CD14-positive monocyte (primary cell): Measurements from ENCODE around the gene SLC25A42. TPM values are rescaled to one million over a fixed set of nuclear protein-coding genes. Genes with fewer than 3 reads are reported as not detected.

Experiments
- DNase-seq, 3 donors: peaks; one replicate each; pipeline ENCODE4 v3.0.0-alpha.2; 2011 to 2022
- H2AFZ ChIP-seq: 2 replicates; pipeline ENCODE4 v1.6.0; 2012; ENCODE audit warnings: mild to moderate bottlenecking, low read depth, low read length, inconsistent platforms; ENCODE audit not compliant: insufficient read depth, poor library complexity, severe bottlenecking
- H3K27ac ChIP-seq, 2 donors: 1 replicate in 1 of 2; 2 replicates in 1 of 2; pipeline ENCODE4 v1.5.1; 2012 to 2013; ENCODE audit warnings: low read length in 2 of 2, control low read depth in 1 of 2, inconsistent platforms in 1 of 2, low read depth in 1 of 2, mild to moderate bottlenecking in 1 of 2
- H3K27me3 ChIP-seq, 2 donors: one replicate each; pipeline versions ENCODE4 v1.6.0 to v1.6.1; 2011 to 2013; ENCODE audit warnings: low read length in 2 of 2; ENCODE audit not compliant: control insufficient read depth in 2 of 2, insufficient read depth in 2 of 2
- H3K36me3 ChIP-seq, 2 donors: replicated peaks in 1 of 2; 1 replicate in 1 of 2; 2 replicates in 1 of 2; pipeline versions ENCODE4 v1.5.1 to v1.6.1; 2012 to 2013; ENCODE audit warnings: low read length in 2 of 2, control low read depth in 1 of 2, inconsistent platforms in 1 of 2, mild to moderate bottlenecking in 1 of 2; ENCODE audit not compliant: insufficient read depth in 2 of 2, control insufficient read depth in 1 of 2
- H3K4me1 ChIP-seq, 2 donors: 1 replicate in 1 of 2; 2 replicates in 1 of 2; pipeline versions ENCODE4 v1.5.1 to v1.6.1; 2012 to 2013; ENCODE audit warnings: low read length in 2 of 2, control low read depth in 1 of 2, inconsistent platforms in 1 of 2, mild to moderate bottlenecking in 1 of 2, moderate library complexity in 1 of 2; ENCODE audit not compliant: insufficient read depth in 2 of 2, control insufficient read depth in 1 of 2
- H3K4me2 ChIP-seq: replicated peaks from 2 replicates; pipeline ENCODE3; 2012; ENCODE audit warnings: low read length, moderate library complexity, mild to moderate bottlenecking; ENCODE audit not compliant: poor library complexity, severe bottlenecking; ENCODE audit errors: extremely low read depth
- H3K4me3 ChIP-seq, 3 experiments: fragments of 200-600 bp in 1 of 3; sonication (generic) in 1 of 3; replicated peaks in 1 of 3; 1 replicate in 2 of 3; 2 replicates in 1 of 3; pipeline ENCODE4 v1.5.1; 2011 to 2013; ENCODE audit warnings: low read length in 3 of 3, mild to moderate bottlenecking in 3 of 3, control low read depth in 2 of 3, low read depth in 2 of 3, inconsistent platforms in 1 of 3, moderate library complexity in 1 of 3
- H3K79me2 ChIP-seq: 2 replicates; pipeline ENCODE4 v1.6.0; 2012; ENCODE audit warnings: mild to moderate bottlenecking, control low read depth, inconsistent platforms, low read length, moderate library complexity; ENCODE audit not compliant: insufficient read depth
- H3K9ac ChIP-seq: 2 replicates; pipeline ENCODE4 v1.6.0; 2017; ENCODE audit warnings: low read length, mild to moderate bottlenecking; ENCODE audit not compliant: insufficient read depth, poor library complexity, severe bottlenecking
- H3K9me3 ChIP-seq, 2 donors: replicated peaks in 1 of 2; 1 replicate in 1 of 2; 2 replicates in 1 of 2; pipeline versions ENCODE4 v1.5.1 to v1.6.1; 2012 to 2013; ENCODE audit warnings: low read length in 2 of 2, control low read depth in 1 of 2; ENCODE audit not compliant: control insufficient read depth in 1 of 2, insufficient read depth in 1 of 2
- H4K20me1 ChIP-seq: 2 replicates; pipeline ENCODE4 v1.6.0; 2012; ENCODE audit warnings: mild to moderate bottlenecking, low read length, control low read depth, moderate library complexity; ENCODE audit not compliant: insufficient read depth
- H3K27ac Mint-ChIP-seq, 7 donors: one replicate each; pipeline ENCODE4 v1.8.0; 2020; ENCODE audit warnings: mild to moderate bottlenecking in 7 of 7, mixed read lengths in 7 of 7, moderate library complexity in 6 of 7, inconsistent platforms in 2 of 7
- H3K27me3 Mint-ChIP-seq, 3 donors: one replicate each; pipeline ENCODE4 v1.8.0; 2021 to 2022; ENCODE audit warnings: low read depth in 3 of 3, mild to moderate bottlenecking in 3 of 3, mixed read lengths in 3 of 3, moderate library complexity in 3 of 3, inconsistent platforms in 1 of 3
- H3K36me3 Mint-ChIP-seq, 2 donors: one replicate each; pipeline ENCODE4 v1.8.0; 2020; ENCODE audit warnings: mixed read lengths in 2 of 2, inconsistent platforms in 1 of 2, mild to moderate bottlenecking in 1 of 2
- H3K4me1 Mint-ChIP-seq: one replicate; pipeline ENCODE4 v1.8.0; 2020; ENCODE audit warnings: mild to moderate bottlenecking, mixed read lengths
- H3K4me3 Mint-ChIP-seq, 2 donors: one replicate each; pipeline ENCODE4 v1.8.0; 2020; ENCODE audit warnings: mild to moderate bottlenecking in 2 of 2, mixed read lengths in 2 of 2, moderate library complexity in 1 of 2
- H3K9me3 Mint-ChIP-seq, 7 donors: one replicate each; pipeline ENCODE4 v1.8.0; 2020 to 2022; ENCODE audit warnings: mixed read lengths in 7 of 7, mild to moderate bottlenecking in 6 of 7, moderate library complexity in 6 of 7, inconsistent platforms in 2 of 7
- WGBS: methylation state at CpG from one replicate; pipeline ENCODE4 v1.1.5; 2013; ENCODE audit warnings: missing lambda C conversion rate; ENCODE audit not compliant: insufficient coverage; 5-methylcytosine and 5-hydroxymethylcytosine counted together
- intact Hi-C, 2 donors: fragments of 100-400 bp; cut with micrococcal nuclease; formaldehyde crosslinking; loops; one replicate each; pipeline versions ENCODE4 v1.15.0 to v1.15.1; 2023
- polyA plus RNA-seq, 3 donors: library from polyadenylated mRNA; depleted of rRNA in 1 of 3; unstranded in 2 of 3; stranded (reverse) in 1 of 3; fragments of 300-500 nt in 2 of 3; fragments of >200 nt in 1 of 3; fragmentation: Illumina TruSeq in 2 of 3; gene quantifications; 1 replicate in 2 of 3; 2 replicates in 1 of 3; pipeline ENCODE4 v1.2.3, GENCODE V29; 2012 to 2021
- TF ChIP-seq, protein P1 (sequence below): fragments of 200-600 bp; IDR thresholded peaks from one replicate; pipeline ENCODE4 v1.8.0; 2022; ENCODE audit warnings: antibody characterized with exemption, mild to moderate bottlenecking

SLC25A42 gene
- polyA plus RNA-seq, 3 donors: 0.68 to 3.1 (median 1.1) TPM

GRCh38 chr19:19064098-19064722 lies 416 bp downstream of the SLC25A42 start:
- H3K27ac Mint-ChIP-seq: peak overlapping the region in 3 of 7 donors; percentile 12 to 54 (median 37)
- H3K79me2 ChIP-seq: peaks cover 7% of the 10 kb centered on the region
- peak overlapping the region; percentile 82 for H3K4me2 ChIP-seq
- 0% methylated on average over 12 of the region's 29 CpGs for WGBS
- peaks cover 0 to under 1% (median 0%) of the 10 kb centered on the region in 7 donors for H3K9me3 Mint-ChIP-seq
- peak overlapping the region; percentile 88 for H2AFZ ChIP-seq
- peaks cover 7 to 17% of the 10 kb centered on the region in 2 donors for H3K36me3 Mint-ChIP-seq
- peaks cover 28 to 29% of the 10 kb centered on the region in 2 donors for H3K4me1 ChIP-seq
- no peaks in the 10 kb centered on the region for H3K9me3 ChIP-seq
- peak overlapping the region; percentile 61 for H3K9ac ChIP-seq
- H3K4me1 Mint-ChIP-seq: peaks cover 34% of the 10 kb centered on the region
- TF ChIP-seq, protein P1, sequence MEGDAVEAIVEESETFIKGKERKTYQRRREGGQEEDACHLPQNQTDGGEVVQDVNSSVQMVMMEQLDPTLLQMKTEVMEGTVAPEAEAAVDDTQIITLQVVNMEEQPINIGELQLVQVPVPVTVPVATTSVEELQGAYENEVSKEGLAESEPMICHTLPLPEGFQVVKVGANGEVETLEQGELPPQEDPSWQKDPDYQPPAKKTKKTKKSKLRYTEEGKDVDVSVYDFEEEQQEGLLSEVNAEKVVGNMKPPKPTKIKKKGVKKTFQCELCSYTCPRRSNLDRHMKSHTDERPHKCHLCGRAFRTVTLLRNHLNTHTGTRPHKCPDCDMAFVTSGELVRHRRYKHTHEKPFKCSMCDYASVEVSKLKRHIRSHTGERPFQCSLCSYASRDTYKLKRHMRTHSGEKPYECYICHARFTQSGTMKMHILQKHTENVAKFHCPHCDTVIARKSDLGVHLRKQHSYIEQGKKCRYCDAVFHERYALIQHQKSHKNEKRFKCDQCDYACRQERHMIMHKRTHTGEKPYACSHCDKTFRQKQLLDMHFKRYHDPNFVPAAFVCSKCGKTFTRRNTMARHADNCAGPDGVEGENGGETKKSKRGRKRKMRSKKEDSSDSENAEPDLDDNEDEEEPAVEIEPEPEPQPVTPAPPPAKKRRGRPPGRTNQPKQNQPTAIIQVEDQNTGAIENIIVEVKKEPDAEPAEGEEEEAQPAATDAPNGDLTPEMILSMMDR: peak; percentile 24
- peaks cover 0 to 4% (median 2%) of the 10 kb centered on the region in 3 donors for H3K27me3 Mint-ChIP-seq
- intact Hi-C loops: no loop called here
- peak overlapping the region in 1 of 2 donors; percentile 11 for H3K27ac ChIP-seq
- H4K20me1 ChIP-seq: no peaks in the 10 kb centered on the region
- peak overlapping the region; percentile 83 to 95 for H3K4me3 Mint-ChIP-seq
- DNase-seq: peak; percentile 10 to 47 (median 27)
- H3K36me3 ChIP-seq: peaks cover 6 to 9% of the 10 kb centered on the region in 2 donors
- no peaks in the 10 kb centered on the region for H3K27me3 ChIP-seq
- H3K4me3 ChIP-seq: peak overlapping the region; percentile 49 to 71 (median 59)

DNA sequence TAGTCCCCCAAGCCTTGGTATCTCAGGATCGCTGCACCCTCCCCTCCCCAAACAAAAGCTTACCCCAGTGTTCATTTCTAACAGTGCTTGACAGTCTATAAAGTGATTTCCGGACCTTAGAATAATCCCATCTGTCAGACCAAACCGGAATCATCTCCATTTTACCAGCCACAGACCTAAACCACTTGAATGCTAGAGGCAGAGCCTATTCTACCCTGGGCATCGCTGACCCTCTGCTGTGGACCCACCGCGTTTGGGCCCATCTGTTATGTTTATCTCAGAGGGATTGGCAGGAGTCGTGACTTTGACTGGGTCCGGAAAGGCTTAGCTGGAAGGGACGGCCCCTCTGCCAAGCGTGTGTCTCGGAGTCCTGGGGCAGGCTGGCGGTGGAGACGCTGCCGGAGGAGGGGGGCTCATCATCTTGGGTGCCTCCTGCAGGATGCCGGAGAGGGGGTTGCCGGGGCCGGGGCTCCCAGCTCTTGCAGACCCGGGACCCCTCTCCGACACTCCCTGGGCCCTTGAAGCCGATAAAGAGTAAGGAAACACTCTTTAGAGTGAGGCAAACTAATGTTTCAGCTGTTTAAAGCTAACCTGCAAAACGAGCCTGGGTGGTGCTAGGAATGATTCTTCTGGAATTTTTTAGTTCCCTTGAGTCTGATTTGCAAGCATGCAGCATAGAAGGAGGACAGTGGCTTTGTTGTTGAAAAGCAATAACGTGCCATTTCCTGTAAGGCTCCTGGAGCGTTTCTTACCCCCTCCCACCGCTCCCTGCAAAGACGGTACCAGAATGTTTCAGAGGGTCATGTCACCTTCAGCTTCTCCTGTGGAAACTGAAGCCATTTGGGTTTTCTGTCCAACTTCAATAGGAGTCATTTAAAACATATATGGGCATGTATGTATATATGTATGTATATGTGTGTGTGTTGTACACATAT lies 1.3 kb downstream of the SLC25A42 start:
- H3K9me3 ChIP-seq: no peaks in the 10 kb centered on the region
- intact Hi-C loops: no loop called here
- Mint-ChIP-seq H3K27me3 (peaks cover 0 to 4% (median 2%) of the 10 kb centered on the region in 3 donors), H3K9me3 (no peaks in the 10 kb centered on the region), H3K36me3 (peaks cover 0 to 9% of the 10 kb centered on the region in 2 donors), H3K4me1 (peaks cover 38% of the 10 kb centered on the region), H3K4me3 (peak overlapping the region; percentile 83 to 95), H3K27ac (peak overlapping the region in 1 of 7 donors; percentile 54)
- TF ChIP-seq, protein P1: no peak
- no peaks in the 10 kb centered on the region for H4K20me1 ChIP-seq
- H3K27me3 ChIP-seq: no peaks in the 10 kb centered on the region
- H3K4me1 ChIP-seq: peaks cover 28 to 32% of the 10 kb centered on the region in 2 donors
- no peak overlapping the region for H3K27ac ChIP-seq
- peaks cover 0 to under 1% of the 10 kb centered on the region in 2 donors for H3K36me3 ChIP-seq
- 0% methylated on average over 20 of the region's 25 CpGs for WGBS
- peak overlapping the region; percentile 61 for H3K9ac ChIP-seq
- peak overlapping the region; percentile 49 to 71 (median 59) for H3K4me3 ChIP-seq
- H3K4me2 ChIP-seq: peak overlapping the region; percentile 82
- no peak for DNase-seq
- H3K79me2 ChIP-seq: peaks cover 7% of the 10 kb centered on the region
- peak overlapping the region; percentile 88 for H2AFZ ChIP-seq
